Measurements from ENCODE around the gene SHISA6.

The SHISA6 gene

DNA sequence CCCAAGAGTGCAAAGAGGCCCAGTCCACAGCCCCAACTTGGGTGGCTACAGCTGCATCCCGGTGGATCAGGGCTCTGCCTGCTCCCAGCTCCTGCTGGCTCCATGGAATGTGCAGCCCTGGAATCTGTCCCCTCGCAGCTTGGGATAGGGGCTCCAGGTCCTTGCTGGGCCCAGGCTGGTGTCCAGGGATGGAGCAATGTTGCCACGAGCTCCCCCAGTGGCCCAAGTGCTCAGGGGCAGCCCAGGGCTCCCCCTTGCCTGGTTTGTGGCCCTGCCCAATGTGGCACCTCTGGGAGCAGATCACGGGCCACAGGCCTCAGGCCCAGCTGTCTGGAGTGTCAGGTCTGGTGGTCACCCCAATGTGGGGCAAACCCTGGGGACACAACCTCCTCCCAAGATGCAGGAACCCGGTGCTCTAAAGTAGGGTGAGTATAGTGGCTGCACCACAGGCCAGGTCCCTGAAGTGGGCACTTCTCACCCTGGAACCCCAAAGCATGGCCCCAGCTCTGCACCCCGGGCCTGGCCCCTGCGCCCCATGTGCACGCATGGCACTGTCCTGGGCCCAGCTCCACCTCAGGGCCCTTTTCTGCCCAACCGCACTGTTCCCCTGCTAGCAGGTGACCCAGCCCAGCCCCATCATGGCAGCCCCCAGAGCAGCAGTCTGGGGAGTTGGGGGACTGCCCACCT, 342.4 kb downstream of the SHISA6 start:
- DNase-seq (ENCODE audit: low read depth in 2 of 2), result no peak

DNA sequence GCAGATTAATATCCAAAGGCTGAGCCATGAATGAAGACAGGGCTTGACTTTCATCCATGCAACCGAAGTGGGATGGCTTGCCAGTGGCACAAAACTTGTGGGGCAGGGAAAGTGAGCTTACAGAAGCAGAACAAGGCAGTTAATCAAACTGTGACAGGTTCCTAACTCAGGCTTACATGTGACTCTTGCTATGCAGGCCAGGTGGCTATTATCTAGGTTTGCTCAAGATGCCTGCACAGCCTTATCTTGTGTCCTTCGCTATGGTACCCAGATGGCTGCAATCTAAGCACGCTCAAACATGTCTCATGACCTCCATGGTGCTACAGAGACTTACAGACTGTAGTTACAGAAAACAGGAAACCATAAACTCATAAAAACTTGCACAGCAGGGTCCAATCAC, 348.7 kb downstream of the SHISA6 start:
- no peak for DNase-seq (ENCODE audit: low read depth in 2 of 2)

DNA sequence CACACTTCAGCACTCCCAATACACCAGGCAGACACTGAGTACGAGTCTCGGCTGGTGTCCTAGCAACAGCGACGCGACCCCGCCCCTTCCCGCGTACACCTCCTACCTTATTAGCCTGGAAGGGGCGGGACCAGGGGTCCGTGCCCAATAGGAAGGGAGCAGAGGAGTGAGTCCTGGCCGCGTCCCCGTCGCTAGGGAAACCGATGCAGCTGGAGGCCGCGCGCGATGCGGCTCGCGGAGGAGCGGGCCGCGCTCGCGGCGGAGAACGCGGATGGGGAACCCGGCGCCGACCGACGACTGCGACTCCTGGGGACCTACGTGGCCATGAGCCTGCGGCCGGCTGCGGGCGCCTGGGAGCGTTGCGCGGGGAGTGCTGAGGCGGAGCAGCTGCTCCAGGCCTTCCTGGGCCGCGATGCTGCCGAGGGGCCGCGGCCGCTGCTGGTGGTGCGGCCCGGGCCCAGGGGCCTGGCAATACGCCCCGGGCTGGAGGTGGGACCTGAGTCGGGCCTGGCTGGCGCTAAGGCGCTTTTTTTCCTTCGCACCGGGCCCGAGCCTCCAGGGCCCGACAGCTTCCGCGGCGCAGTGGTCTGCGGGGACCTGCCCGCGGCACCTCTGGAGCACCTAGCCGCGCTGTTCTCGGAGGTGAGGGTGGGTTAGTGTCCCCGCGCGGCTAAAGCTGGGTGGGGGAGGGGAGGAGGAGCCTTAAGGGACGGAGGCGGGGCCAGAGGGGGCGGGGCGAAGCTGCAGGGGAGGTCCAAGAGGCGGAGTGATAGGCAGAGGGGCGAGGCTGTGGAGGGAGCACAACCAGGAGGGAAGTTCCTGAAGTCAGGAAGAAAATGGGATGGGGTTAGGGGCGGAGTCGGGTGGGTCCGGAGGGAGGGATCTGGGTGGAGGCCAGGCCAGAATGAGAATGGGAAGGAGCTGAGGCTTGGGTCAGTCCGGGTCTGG, 357.5 kb downstream of the SHISA6 start, which contains the start of gene DNAH9:
DNAH9 (plus strand) TSS at position 197 of the 948 bp plus-strand sequence; CDS start at position 226, 29 bp downstream.
- peak; percentile 17 to 33 for DNase-seq (ENCODE audit: low read depth in 2 of 2)

DNA sequence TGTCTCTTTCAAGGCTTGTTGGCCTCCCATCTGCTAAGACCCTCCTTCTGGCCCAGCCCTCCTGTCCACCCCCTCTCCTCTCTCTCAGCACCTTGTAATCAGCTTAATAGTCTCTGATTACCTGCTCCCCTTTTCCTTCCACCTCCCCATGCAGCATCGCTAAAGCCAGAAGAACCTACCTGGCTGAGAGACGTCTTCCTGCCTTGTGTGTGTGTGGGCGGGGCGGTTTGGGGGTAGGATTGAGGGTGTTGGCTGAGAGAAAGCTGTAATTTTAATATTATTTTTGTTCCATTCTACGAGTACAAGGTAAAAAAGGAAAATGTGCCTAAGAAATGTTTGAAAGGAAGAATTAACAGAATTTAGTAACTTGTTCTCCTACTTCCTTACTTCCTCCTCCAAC, 360.6 kb downstream of the SHISA6 start:
- no peak for DNase-seq (ENCODE audit: low read depth in 2 of 2)

DNA sequence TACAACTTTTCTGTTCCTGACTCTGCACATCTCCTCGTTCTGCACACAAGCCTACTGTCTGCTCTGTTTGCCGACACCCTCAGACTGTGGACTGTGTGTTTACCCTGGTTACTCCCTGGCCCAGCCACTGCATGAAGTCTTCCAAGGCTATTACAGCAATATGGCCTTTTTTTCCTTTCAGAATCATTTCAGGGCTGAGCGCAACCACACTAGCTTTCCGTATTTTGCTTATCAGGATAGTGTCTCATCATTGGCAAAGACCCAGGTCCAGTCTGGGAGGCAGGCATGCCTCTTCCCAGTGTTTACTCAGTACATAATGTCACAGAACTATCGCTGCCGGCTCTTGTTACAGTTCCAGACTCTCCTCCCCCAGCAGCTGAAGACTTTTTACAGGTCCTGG, 367.4 kb downstream of the SHISA6 start:
- no peak for DNase-seq (ENCODE audit: low read depth in 2 of 2)

DNA sequence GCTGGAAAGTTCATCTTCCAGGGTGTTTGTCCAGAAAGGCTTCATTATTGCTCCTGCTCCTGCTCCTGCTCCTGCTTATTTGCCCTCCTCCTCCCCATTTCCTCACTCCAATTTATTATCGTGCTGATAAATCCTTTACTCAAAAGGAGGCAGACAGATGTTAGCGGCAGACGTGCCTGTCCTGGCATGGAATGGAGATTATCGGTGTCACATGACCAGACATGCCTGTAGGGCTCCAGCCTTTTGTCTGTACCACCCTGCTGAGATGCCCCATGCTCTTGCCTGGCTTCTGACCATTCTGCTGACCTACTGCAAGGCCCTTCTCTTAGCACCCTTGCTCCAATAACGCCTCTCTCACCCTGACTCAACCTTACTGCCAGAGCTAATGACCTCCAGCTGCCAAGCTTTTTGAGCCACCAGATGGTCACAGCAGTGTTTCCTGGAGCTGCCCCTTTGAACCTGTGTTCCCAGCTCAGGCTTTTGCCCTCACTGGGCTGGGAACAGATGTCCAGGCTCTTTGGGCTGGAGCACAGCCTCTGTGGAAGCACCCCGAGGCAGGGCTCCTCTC, 370.1 kb downstream of the SHISA6 start:
- no peak for DNase-seq (ENCODE audit: low read depth in 2 of 2)

DNA sequence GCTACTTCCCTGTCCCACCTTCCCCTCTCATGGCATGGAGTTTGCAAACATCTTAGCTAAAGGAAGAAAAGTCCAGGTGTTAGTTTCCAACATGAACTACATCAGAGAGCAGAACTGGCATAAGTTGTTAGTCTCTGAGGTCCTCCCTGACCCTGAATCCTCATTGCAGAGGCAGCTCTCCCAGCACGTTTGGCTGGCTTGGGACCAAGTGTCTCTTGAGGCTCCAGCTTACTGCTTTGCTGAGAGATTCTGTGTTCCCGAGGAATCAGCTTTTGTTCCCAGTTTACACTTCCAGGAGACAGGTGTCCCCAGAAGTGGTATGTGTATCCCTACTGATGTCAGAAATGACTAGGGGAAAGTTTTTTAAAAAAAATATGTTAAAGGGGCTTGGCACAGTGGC, 371.9 kb downstream of the SHISA6 start:
- no peak for DNase-seq (ENCODE audit: low read depth in 2 of 2)
